GM19452 (cell line): ENCODE measurements around the gene DTNB.
"Not testable (repeated sequence)": the region's sequence is repeated elsewhere in the genome, so short reads cannot be mapped to it uniquely, and the experiment has no call there.

Source experiments
- ATAC-seq: cut with Tn5 transposase; IDR thresholded peaks from one replicate; pipeline ENCODE4 v1.9.1; 2021; ENCODE audit not compliant: unreplicated experiment

DTNB gene

GRCh38 chr2:25633801-25634200 lies 39.6 kb downstream of the DTNB start:
- not testable (repeated sequence) for ATAC-seq

GRCh38 chr2:25632396-25632795 lies 41.0 kb downstream of the DTNB start:
- no peak for ATAC-seq

- ATAC-seq: no peak
Observed at GRCh38 chr2:25624635-25625034, 48.7 kb downstream of the DTNB start.

GRCh38 chr2:25623361-25623760 lies 50.0 kb downstream of the DTNB start:
- no peak for ATAC-seq

- no peak for ATAC-seq
Observed at GRCh38 chr2:25620711-25621110, 52.7 kb downstream of the DTNB start.

GRCh38 chr2:25620077-25620476 lies 53.3 kb downstream of the DTNB start:
- ATAC-seq: no peak

GRCh38 chr2:25619185-25619584 lies 54.2 kb downstream of the DTNB start:
- ATAC-seq: no peak

- ATAC-seq: no peak
Observed at GRCh38 chr2:25618676-25619075, 54.7 kb downstream of the DTNB start.

GRCh38 chr2:25617948-25618646 lies 55.3 kb downstream of the DTNB start:
- ATAC-seq: no peak

- ATAC-seq: no peak
Observed at GRCh38 chr2:25615920-25616319, 57.5 kb downstream of the DTNB start.

GRCh38 chr2:25615386-25615785 lies 58.0 kb downstream of the DTNB start:
- no peak for ATAC-seq

- ATAC-seq: no peak
Observed at GRCh38 chr2:25614711-25615110, 58.7 kb downstream of the DTNB start.

GRCh38 chr2:25608718-25609117 lies 64.7 kb downstream of the DTNB start:
- ATAC-seq: no peak

- no peak for ATAC-seq
Observed at GRCh38 chr2:25606892-25607291, 66.5 kb downstream of the DTNB start.

GRCh38 chr2:25602333-25602723 lies 71.0 kb downstream of the DTNB start:
- no peak for ATAC-seq

- ATAC-seq: not testable (repeated sequence)
Observed at GRCh38 chr2:25601711-25602332, 71.6 kb downstream of the DTNB start.

- ATAC-seq: no peak
Observed at GRCh38 chr2:25598911-25599310, 74.5 kb downstream of the DTNB start.

- ATAC-seq: no peak
Observed at GRCh38 chr2:25598332-25598731, 75.0 kb downstream of the DTNB start.

GRCh38 chr2:25597881-25598280 lies 75.5 kb downstream of the DTNB start:
- no peak for ATAC-seq

GRCh38 chr2:25596516-25597244 lies 76.7 kb downstream of the DTNB start:
- no peak for ATAC-seq

- no peak for ATAC-seq
Observed at GRCh38 chr2:25595393-25595792, 78.0 kb downstream of the DTNB start.

GRCh38 chr2:25594991-25595390 lies 78.4 kb downstream of the DTNB start:
- no peak for ATAC-seq
